Adipocyte (in vitro differentiated cells): Measurements from ENCODE around the gene TMEM167B.

Experiments used
- DNase-seq: peaks from one replicate; pipeline ENCODE4 v3.0.0-alpha.2; 2015; ENCODE audit warnings: low read depth
- H3K27me3 ChIP-seq: replicated peaks from 2 replicates; pipeline ENCODE4 v1.7.0; 2013; ENCODE audit warnings: mild to moderate bottlenecking, low read length, moderate library complexity; ENCODE audit not compliant: control insufficient read depth, insufficient read depth
- H3K36me3 ChIP-seq: 2 replicates; pipeline ENCODE4 v1.7.0; 2013; ENCODE audit warnings: low read length, mild to moderate bottlenecking, moderate library complexity; ENCODE audit not compliant: control insufficient read depth, insufficient read depth, severe bottlenecking
- H3K4me1 ChIP-seq: 2 replicates; pipeline ENCODE4 v1.7.0; 2013; ENCODE audit warnings: mild to moderate bottlenecking, low read length, moderate library complexity; ENCODE audit not compliant: control insufficient read depth, insufficient read depth
- H3K4me3 ChIP-seq: 2 replicates; pipeline ENCODE4 v1.7.0; 2013; ENCODE audit warnings: mild to moderate bottlenecking, low read length, moderate library complexity
- H3K9ac ChIP-seq: 2 replicates; pipeline ENCODE4 v1.7.0; 2013; ENCODE audit warnings: mild to moderate bottlenecking, low read length, moderate library complexity
- H3K9me3 ChIP-seq: 2 replicates; pipeline ENCODE4 v1.7.0; 2013; ENCODE audit warnings: mild to moderate bottlenecking, low read length, moderate library complexity; ENCODE audit not compliant: control insufficient read depth

Gene TMEM167B

GRCh38 chr1:109059026-109059425 is 31.5 kb upstream of the TMEM167B start:
- H3K9me3 ChIP-seq: no peaks in the 10 kb centered on the region
- H3K4me3 ChIP-seq: no peak overlapping the region
- H3K4me1 ChIP-seq: no peaks in the 10 kb centered on the region
- H3K9ac ChIP-seq: no peak overlapping the region
- DNase-seq: no peak
- peaks cover 17% of the 10 kb centered on the region for H3K36me3 ChIP-seq
- H3K27me3 ChIP-seq: no peaks in the 10 kb centered on the region

GRCh38 chr1:109060707-109061106 is 29.9 kb upstream of the TMEM167B start:
- DNase-seq: no peak
- H3K9me3 ChIP-seq: no peaks in the 10 kb centered on the region
- H3K27me3 ChIP-seq: no peaks in the 10 kb centered on the region
- no peak overlapping the region for H3K9ac ChIP-seq
- no peaks in the 10 kb centered on the region for H3K4me1 ChIP-seq
- H3K36me3 ChIP-seq: peaks cover 34% of the 10 kb centered on the region
- H3K4me3 ChIP-seq: no peak overlapping the region

- no peak overlapping the region for H3K9ac ChIP-seq
- no peaks in the 10 kb centered on the region for H3K9me3 ChIP-seq
- no peak for DNase-seq
- H3K27me3 ChIP-seq: no peaks in the 10 kb centered on the region
- H3K36me3 ChIP-seq: peaks cover 39% of the 10 kb centered on the region
- H3K4me3 ChIP-seq: no peak overlapping the region
- H3K4me1 ChIP-seq: no peaks in the 10 kb centered on the region
Observed at GRCh38 chr1:109061183-109061582, 29.4 kb upstream of the TMEM167B start.

- Histone ChIP-seq H3K27me3 (no peaks in the 10 kb centered on the region), H3K36me3 (peaks cover 63% of the 10 kb centered on the region), H3K4me3 (no peak overlapping the region), H3K9ac (no peak overlapping the region), H3K4me1 (peaks cover 4% of the 10 kb centered on the region), H3K9me3 (no peaks in the 10 kb centered on the region)
- DNase-seq: no peak
Observed at GRCh38 chr1:109065137-109065536, 25.4 kb upstream of the TMEM167B start.

GRCh38 chr1:109067883-109068282 is 22.7 kb upstream of the TMEM167B start:
- H3K4me1 ChIP-seq: peaks cover 6% of the 10 kb centered on the region
- H3K27me3 ChIP-seq: no peaks in the 10 kb centered on the region
- no peak overlapping the region for H3K9ac ChIP-seq
- DNase-seq: no peak
- no peaks in the 10 kb centered on the region for H3K9me3 ChIP-seq
- H3K36me3 ChIP-seq: peaks cover 59% of the 10 kb centered on the region
- H3K4me3 ChIP-seq: no peak overlapping the region

- Histone ChIP-seq H3K27me3 (no peaks in the 10 kb centered on the region), H3K4me1 (peaks cover 7% of the 10 kb centered on the region), H3K4me3 (no peak overlapping the region), H3K9ac (no peak overlapping the region), H3K36me3 (peaks cover 51% of the 10 kb centered on the region), H3K9me3 (no peaks in the 10 kb centered on the region)
- DNase-seq: no peak
Observed at GRCh38 chr1:109069294-109069693, 21.3 kb upstream of the TMEM167B start.

- Histone ChIP-seq H3K27me3 (no peaks in the 10 kb centered on the region), H3K9me3 (no peaks in the 10 kb centered on the region), H3K4me1 (peaks cover 31% of the 10 kb centered on the region), H3K9ac (peak within 1 kb of the TSS; percentile 97), H3K4me3 (peak within 1 kb of the TSS; percentile 98), H3K36me3 (peaks cover 6% of the 10 kb centered on the region)
- peak; percentile 99 for DNase-seq
Observed at GRCh38 chr1:109075531-109076490, 14.8 kb upstream of the TMEM167B start, which contains the start of gene TAF13. TSS of gene TAF13 (minus strand) at chr1:109076003. CDS start at chr1:109075947, 56 bp downstream.

GRCh38 chr1:109078317-109078716 is 12.2 kb upstream of the TMEM167B start:
- Histone ChIP-seq H3K27me3 (no peaks in the 10 kb centered on the region), H3K9ac (no peak overlapping the region), H3K4me3 (no peak overlapping the region), H3K4me1 (peaks cover 27% of the 10 kb centered on the region), H3K9me3 (no peaks in the 10 kb centered on the region), H3K36me3 (peaks cover under 1% of the 10 kb centered on the region)
- no peak for DNase-seq

- peak overlapping the region; percentile 67 for H3K4me3 ChIP-seq
- H3K9ac ChIP-seq: peak overlapping the region; percentile 88
- H3K9me3 ChIP-seq: no peaks in the 10 kb centered on the region
- H3K4me1 ChIP-seq: peaks cover 27% of the 10 kb centered on the region
- no peak for DNase-seq
- no peaks in the 10 kb centered on the region for H3K36me3 ChIP-seq
- no peaks in the 10 kb centered on the region for H3K27me3 ChIP-seq
Observed at GRCh38 chr1:109079240-109079622, 11.3 kb upstream of the TMEM167B start.

- peak overlapping the region; percentile 67 for H3K4me3 ChIP-seq
- H3K4me1 ChIP-seq: peaks cover 20% of the 10 kb centered on the region
- no peaks in the 10 kb centered on the region for H3K9me3 ChIP-seq
- H3K9ac ChIP-seq: peak overlapping the region; percentile 88
- DNase-seq: no peak
- no peaks in the 10 kb centered on the region for H3K36me3 ChIP-seq
- H3K27me3 ChIP-seq: no peaks in the 10 kb centered on the region
Observed at GRCh38 chr1:109080441-109081082, 10.0 kb upstream of the TMEM167B start.

- H3K9me3 ChIP-seq: no peaks in the 10 kb centered on the region
- no peaks in the 10 kb centered on the region for H3K27me3 ChIP-seq
- H3K4me1 ChIP-seq: peaks cover 12% of the 10 kb centered on the region
- DNase-seq: no peak
- H3K4me3 ChIP-seq: no peak overlapping the region
- no peaks in the 10 kb centered on the region for H3K36me3 ChIP-seq
- no peak overlapping the region for H3K9ac ChIP-seq
Observed at GRCh38 chr1:109083501-109083900, 7.1 kb upstream of the TMEM167B start.
